CD4-positive, alpha-beta T cell (primary cell): ENCODE results near the gene YLPM1. TPM values are rescaled to one million over a fixed set of nuclear protein-coding genes. Genes with fewer than 3 reads are reported as not detected.
"Not testable (repeated sequence)": the region's sequence is repeated elsewhere in the genome, so short reads cannot be mapped to it uniquely, and the experiment has no call there.

Experiments
- ATAC-seq: fragments of 200-7000 bp; cut with Tn5 transposase; one replicate; pipeline ENCODE4 v1.10.0; 2022; ENCODE audit warnings: mild to moderate bottlenecking; ENCODE audit not compliant: poor library complexity
- CTCF ChIA-PET: fragments of 350-600 bp; sonication (Branson Sonifier 250); formaldehyde crosslinking; loops from one replicate; lab custom pipeline; 2021; ENCODE audit warnings: antibody characterized with exemption, inconsistent platforms; lab: Charles Lee
- POLR2A ChIA-PET: fragments of 350-600 bp; sonication (Branson Sonifier 250); formaldehyde crosslinking; loops from one replicate; lab custom pipeline; 2021; ENCODE audit warnings: antibody characterized with exemption, inconsistent platforms; lab: Charles Lee
- DNase-seq, 14 experiments: peaks; one replicate each; pipeline ENCODE4 v3.0.0-alpha.2; 2013 to 2020; ENCODE audit warnings: mixed read lengths in 2 of 14
- H3K27ac ChIP-seq, 2 donors: one replicate each; pipeline versions ENCODE4 v1.5.1 to v1.7.0; 2013; ENCODE audit warnings: low read length in 2 of 2, low read depth in 1 of 2, mild to moderate bottlenecking in 1 of 2
- H3K27me3 ChIP-seq, 2 experiments: 1 replicate in 1 of 2; 2 replicates in 1 of 2; pipeline versions ENCODE4 v1.6.1 to v1.7.0; 2013; ENCODE audit warnings: low read length in 2 of 2, control low read depth in 1 of 2, mild to moderate bottlenecking in 1 of 2, moderate library complexity in 1 of 2; ENCODE audit not compliant: insufficient read depth in 2 of 2, control insufficient read depth in 1 of 2
- H3K36me3 ChIP-seq: one replicate; pipeline ENCODE4 v1.6.1; 2013; ENCODE audit warnings: low read length, control low read depth; ENCODE audit not compliant: insufficient read depth
- H3K4me1 ChIP-seq: one replicate; pipeline ENCODE4 v1.6.1; 2013; ENCODE audit warnings: low read length, control low read depth; ENCODE audit not compliant: insufficient read depth
- H3K4me3 ChIP-seq: one replicate; pipeline ENCODE4 v1.5.1; 2013; ENCODE audit warnings: mild to moderate bottlenecking, low read length, moderate library complexity
- H3K9me3 ChIP-seq, 2 experiments: 1 replicate in 1 of 2; 2 replicates in 1 of 2; pipeline versions ENCODE4 v1.6.1 to v1.7.0; 2013; ENCODE audit warnings: low read length in 2 of 2, mild to moderate bottlenecking in 2 of 2, control low read depth in 1 of 2, moderate library complexity in 1 of 2; ENCODE audit not compliant: control insufficient read depth in 1 of 2, insufficient read depth in 1 of 2
- H3K27ac Mint-ChIP-seq: one replicate; pipeline ENCODE4 v1.8.0; 2020; ENCODE audit warnings: mixed read lengths
- H3K27me3 Mint-ChIP-seq: one replicate; pipeline ENCODE4 v1.8.0; 2021; ENCODE audit warnings: mixed read lengths
- H3K36me3 Mint-ChIP-seq: one replicate; pipeline ENCODE4 v1.8.0; 2021; ENCODE audit warnings: low read depth, mixed read lengths
- H3K4me1 Mint-ChIP-seq: one replicate; pipeline ENCODE4 v1.8.0; 2021; ENCODE audit warnings: low read depth, mixed read lengths
- H3K4me3 Mint-ChIP-seq: one replicate; pipeline ENCODE4 v1.8.0; 2020; ENCODE audit warnings: mild to moderate bottlenecking, mixed read lengths
- H3K9me3 Mint-ChIP-seq: one replicate; pipeline ENCODE4 v1.8.0; 2020; ENCODE audit warnings: mixed read lengths
- intact Hi-C, 2 experiments: fragments of 100-400 bp; cut with DNase I in 1 of 2; cut with micrococcal nuclease in 1 of 2; formaldehyde crosslinking; loops; one replicate each; pipeline versions ENCODE4 v1.15.1 to v1.9.0; 2023 to 2025; cut with DNase I, micrococcal nuclease
- total RNA-seq, 174 experiments: library from RNA in 2 of 174; stranded (reverse) in 2 of 174; gene quantifications; one replicate each; pipeline ENCODE4 v1.2.3 and lab custom pipeline; 2021 to 2026
- TF ChIP-seq, protein P1 (sequence below): fragments of 200-600 bp; IDR thresholded peaks from one replicate; pipeline ENCODE4 v1.8.0; 2022; ENCODE audit warnings: antibody characterized with exemption, mild to moderate bottlenecking

YLPM1 gene
- total RNA-seq, 2 experiments from 2014 or later = 87.2 to 88.6 TPM

DNA sequence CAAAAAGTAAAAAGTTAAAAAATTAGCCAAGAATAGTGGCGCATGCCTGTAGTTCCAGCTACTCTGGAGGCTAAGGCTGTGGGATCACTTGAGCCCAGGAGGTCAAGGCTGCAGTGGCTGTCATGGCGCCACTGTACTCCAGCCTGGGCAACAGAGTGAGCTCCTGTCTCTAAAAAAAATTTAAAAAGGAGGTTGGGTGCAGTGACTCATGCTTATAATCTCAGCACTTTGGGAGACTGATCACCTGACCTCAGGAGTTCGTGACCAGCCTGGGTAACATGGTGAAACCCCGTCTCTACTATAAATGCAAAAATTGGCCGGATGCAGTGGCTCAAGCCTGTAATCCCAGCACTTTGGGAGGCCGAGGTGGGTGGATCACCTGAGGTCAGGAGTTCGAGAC is 8.2 kb upstream of the YLPM1 start:
- Mint-ChIP-seq H3K27ac (no peak overlapping the region), H3K4me3 (no peak overlapping the region), H3K27me3 (no peaks in the 10 kb centered on the region), H3K4me1 (no peaks in the 10 kb centered on the region), H3K36me3 (no peaks in the 10 kb centered on the region), H3K9me3 (peaks cover 3% of the 10 kb centered on the region)
- ATAC-seq = no peak
- no peak for DNase-seq
- Histone ChIP-seq H3K9me3 (peaks cover 0 to 7% of the 10 kb centered on the region in 2 experiments), H3K27me3 (no peaks in the 10 kb centered on the region), H3K4me3 (no peak overlapping the region), H3K36me3 (no peaks in the 10 kb centered on the region), H3K4me1 (no peaks in the 10 kb centered on the region), H3K27ac (no peak overlapping the region)
- CTCF ChIA-PET = no interaction called here
- TF ChIP-seq, protein P1, sequence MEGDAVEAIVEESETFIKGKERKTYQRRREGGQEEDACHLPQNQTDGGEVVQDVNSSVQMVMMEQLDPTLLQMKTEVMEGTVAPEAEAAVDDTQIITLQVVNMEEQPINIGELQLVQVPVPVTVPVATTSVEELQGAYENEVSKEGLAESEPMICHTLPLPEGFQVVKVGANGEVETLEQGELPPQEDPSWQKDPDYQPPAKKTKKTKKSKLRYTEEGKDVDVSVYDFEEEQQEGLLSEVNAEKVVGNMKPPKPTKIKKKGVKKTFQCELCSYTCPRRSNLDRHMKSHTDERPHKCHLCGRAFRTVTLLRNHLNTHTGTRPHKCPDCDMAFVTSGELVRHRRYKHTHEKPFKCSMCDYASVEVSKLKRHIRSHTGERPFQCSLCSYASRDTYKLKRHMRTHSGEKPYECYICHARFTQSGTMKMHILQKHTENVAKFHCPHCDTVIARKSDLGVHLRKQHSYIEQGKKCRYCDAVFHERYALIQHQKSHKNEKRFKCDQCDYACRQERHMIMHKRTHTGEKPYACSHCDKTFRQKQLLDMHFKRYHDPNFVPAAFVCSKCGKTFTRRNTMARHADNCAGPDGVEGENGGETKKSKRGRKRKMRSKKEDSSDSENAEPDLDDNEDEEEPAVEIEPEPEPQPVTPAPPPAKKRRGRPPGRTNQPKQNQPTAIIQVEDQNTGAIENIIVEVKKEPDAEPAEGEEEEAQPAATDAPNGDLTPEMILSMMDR = no peak
- intact Hi-C loops = no loop called here
- POLR2A ChIA-PET = no interaction called here

DNA sequence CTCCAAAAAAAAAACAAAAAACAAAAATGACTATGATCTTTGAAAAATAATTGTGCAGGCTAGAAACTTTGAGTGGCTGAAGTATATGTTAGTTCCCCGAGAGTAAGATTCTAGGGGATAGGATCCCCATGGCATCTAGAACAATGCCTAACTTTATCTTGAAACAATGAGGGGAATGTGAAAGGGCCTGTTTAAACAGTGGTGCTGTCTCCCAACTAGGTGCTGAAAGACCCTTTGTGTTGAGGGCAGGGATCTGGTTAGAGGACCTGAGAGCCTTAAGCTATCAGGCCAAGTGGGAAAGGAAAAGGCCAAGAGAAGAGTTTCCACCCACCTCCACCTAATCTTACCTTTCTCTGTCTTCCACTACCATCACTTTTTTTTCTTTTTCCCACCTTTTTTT is 6.8 kb upstream of the YLPM1 start:
- Mint-ChIP-seq H3K27ac (no peak overlapping the region), H3K4me3 (no peak overlapping the region), H3K9me3 (peaks cover 3% of the 10 kb centered on the region), H3K27me3 (no peaks in the 10 kb centered on the region), H3K36me3 (no peaks in the 10 kb centered on the region), H3K4me1 (no peaks in the 10 kb centered on the region)
- no peak for ATAC-seq
- ChIA-PET CTCF (no interaction called here), POLR2A (no interaction called here)
- H3K4me3 ChIP-seq = no peak overlapping the region
- peaks cover 0 to 7% of the 10 kb centered on the region in 2 experiments for H3K9me3 ChIP-seq
- H3K4me1 ChIP-seq = no peaks in the 10 kb centered on the region
- no peak for DNase-seq
- intact Hi-C loops = no loop called here
- H3K36me3 ChIP-seq = no peaks in the 10 kb centered on the region
- TF ChIP-seq, protein P1 = no peak
- H3K27me3 ChIP-seq = no peaks in the 10 kb centered on the region
- no peak overlapping the region for H3K27ac ChIP-seq

DNA sequence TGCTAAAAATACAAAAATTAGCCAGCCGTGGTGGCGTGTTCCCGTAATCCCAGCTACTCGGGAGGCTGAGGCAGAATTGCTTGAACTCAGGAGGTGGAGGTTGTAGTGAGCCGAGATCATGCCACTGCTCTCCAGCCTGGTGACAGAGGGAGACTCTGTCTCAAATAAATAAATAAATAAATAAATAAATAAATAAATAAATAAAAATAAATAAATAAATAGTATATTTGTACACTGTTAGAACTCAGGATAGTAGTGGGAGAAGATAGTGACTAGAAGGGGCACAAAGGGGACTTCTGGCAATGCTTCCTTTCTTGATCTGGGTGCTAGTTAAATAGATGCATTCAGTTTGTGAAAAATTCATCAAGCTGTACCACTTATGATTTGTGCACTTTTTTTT is 4.6 kb upstream of the YLPM1 start:
- H3K9me3 Mint-ChIP-seq, H3K4me3 Mint-ChIP-seq, POLR2A ChIA-PET: not testable (repeated sequence)

More for the DNA sequence above, 4.6 kb upstream of the YLPM1 start:
- ATAC-seq, H3K27me3 Mint-ChIP-seq, H3K4me3 ChIP-seq, DNase-seq, H3K36me3 Mint-ChIP-seq, H3K4me1 ChIP-seq, H3K27ac ChIP-seq, CTCF ChIA-PET, H3K27ac Mint-ChIP-seq, intact Hi-C loops, H3K9me3 ChIP-seq, H3K27me3 ChIP-seq, H3K36me3 ChIP-seq: not testable (repeated sequence)
- peaks cover 12% of the 10 kb centered on the region for H3K4me1 Mint-ChIP-seq
